Hindlimb muscle (tissue), 1 donor: ENCODE data around the gene NKPD1. TPM values are rescaled to one million over a fixed set of nuclear protein-coding genes. Genes with fewer than 3 reads are reported as not detected.

Experiments used
- DNase-seq: peaks from one replicate; pipeline ENCODE4 v3.0.0-alpha.2; 2013
- polyA plus RNA-seq: library from polyadenylated mRNA; unstranded; fragments of 120-200 nt; gene quantifications from one replicate; pipeline ENCODE4 v1.2.1, GENCODE V29; 2013; ENCODE audit not compliant: insufficient read length

The NKPD1 gene, protein sequence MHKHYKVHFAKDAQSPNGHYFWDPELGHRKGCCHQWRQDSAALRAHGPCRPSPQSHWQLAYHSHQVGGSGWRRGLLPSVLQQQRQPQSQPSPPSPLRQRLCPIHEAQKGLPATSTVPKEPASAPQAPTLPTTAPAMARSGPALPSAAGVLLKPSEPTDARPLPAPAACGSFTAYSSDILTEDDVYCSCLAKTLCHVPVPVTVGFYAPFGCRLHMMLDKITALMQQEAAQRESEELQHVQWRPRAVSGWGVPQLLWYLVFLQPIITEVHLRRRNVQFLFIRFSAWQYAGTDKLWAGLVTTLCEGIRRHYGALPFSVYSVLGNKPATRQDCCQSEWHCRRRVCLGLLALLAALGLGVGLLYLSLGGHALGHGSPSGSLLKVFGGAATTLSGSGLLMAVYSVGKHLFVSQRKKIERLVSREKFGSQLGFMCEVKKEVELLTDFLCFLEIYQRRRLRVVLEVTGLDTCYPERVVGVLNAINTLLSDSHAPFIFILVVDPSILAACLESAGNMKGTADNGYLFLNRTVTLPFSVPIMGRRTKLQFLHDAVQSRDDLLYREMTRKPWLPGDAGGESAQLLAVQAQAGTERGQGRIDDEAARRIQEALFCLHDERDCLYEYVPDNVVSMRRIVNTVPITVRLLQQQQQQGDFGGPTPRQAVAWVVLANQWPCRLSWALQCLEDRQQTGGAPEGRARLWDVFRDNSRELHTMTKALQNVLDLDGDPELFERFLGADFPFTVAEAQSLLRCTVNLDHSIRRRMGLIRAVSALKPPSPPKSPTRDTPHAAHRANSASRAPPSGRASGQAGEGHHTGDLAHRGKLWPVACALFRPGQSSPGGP
- 0.21 TPM for polyA plus RNA-seq

DNA sequence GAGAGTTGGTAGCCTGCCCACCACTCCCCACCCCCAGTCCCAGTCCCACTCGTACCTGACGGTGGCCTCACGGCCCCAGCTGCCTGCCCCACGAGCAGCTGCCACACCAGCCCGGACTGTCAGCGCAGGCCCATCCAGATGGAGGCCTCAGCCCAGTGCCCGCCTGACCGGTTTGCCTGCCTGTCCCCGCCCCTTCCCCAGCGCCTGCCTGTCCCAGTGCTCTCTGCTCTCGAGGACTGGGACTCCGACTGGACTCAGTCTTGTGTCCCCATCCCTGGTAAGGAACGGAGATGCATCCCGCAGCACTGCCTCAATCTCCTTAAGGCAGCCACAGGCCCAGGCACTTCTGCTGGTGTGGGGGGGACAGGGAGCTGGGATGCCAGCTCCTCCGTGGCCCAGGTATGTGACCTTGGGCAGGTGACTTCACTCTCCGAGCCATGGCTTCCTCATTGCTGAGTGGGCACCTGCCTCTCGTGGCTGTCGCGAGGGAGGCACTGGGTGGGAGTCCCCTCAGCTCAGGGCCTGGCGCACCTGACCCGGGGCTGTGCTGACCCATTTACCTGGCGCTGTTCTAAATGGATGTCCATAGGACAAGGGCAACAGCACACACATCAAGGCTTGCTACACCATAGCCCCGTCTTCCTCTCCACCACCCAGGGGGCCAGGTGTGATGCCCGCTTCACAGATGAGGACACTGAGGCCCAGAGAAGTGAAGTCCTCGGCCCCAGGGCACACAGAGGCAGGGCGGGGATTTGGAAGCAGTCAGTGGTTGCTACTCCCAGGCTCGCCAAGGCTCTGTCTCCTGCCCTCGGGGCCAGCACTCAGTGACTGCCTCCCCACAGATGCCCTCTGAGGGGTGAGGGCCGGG is at the start of gene NKPD1:
TSS of gene NKPD1 (minus strand) at position 113 of the 868 bp plus-strand sequence. CDS start 832 bp downstream, outside the sequence.
- DNase-seq = no peak

DNA sequence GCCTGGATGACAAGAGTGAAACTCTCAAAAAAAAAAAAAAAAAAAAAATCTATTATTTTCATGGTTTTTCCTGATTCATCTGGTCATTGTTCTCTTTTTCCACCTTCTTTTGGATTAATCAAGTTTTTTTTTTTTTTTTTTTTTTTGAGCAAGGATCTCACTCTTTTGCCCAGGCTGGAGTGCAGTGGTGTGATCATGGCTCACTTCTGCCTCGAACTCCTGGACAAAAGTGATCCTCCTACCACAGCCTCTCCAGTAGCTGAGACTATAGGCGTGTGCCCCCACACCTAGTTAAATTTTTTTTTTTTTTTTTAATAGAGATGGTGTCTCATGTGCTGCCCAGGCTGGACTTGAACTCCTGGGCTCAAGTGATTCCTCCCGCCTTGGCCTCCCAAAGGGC is 45.5 kb upstream of the NKPD1 start:
- DNase-seq = no peak

DNA sequence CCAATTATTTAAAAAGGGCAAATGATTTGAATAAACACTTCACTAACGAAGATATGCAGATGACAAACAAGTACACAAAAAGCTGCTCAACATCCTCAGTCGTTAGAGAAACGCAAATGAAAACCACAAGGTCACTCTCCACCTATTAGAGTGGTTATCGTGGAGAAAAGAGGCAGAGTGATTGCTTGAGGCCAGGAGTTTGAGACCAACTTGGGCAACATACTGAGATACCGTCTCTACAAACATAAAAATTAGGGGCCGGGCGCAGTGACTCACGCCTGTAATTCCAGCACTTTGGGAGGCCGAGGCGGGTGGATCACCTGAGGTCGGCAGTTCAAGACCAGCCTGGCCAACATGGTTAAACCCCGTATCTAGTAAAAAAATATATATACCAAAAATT is 45.0 kb upstream of the NKPD1 start:
- no peak for DNase-seq

DNA sequence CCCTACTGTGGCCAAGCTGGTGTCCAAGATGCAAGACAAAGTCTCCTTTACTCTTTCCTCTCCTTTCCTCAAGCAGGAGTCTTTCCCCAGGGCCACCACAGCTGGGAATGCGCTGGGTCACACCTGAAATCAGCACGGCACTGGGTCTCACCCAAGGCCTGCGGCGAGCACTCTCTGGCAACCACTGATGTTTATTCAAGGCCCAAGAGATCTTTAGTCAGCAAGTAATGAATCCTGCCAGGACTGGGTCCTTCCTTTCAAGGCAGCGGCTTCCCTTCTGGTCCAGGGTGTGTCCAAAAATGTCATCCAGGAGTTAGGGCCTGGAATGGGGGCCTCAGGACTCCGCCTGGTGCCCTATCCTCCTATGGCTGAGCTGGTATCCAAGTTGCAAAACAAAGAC is 41.9 kb upstream of the NKPD1 start:
- DNase-seq = no peak

DNA sequence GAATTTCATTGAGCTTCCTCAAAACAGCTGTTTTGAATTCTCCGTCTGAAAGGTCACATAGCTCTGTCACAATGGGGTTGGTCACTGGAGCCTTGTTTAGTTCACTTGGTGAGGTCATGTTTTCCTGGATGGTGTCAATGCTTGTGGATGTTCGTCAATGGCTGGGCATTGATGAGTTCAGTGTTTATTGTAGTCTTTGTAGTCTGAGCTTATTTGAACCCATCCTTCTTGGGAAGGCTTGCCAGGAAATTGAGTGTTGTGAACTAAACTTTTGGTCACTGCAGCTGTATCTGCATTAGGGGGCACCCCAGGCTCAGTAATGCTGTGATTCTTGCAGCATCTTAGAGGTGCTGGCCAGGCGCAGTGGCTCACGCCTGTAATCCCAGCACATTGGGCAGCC is 39.8 kb upstream of the NKPD1 start:
- no peak for DNase-seq

DNA sequence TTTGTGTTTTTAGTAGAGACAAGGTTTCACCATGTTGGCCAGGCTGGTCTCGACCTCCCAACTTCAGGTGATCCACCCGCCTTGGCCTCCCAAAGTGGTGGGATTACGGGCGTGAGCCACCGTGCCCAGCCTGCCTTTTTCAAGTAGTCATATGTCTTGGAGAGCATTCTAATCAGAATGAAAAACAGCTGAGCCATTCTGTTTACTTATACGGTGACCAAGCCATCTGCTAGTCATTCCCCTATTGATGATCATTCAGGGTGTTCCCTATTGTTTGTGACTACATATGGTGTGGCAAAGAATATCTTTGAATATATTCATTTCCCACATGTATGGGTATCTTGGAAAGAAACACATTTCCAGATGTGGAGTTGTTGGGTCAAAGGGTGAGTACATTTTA is 35.0 kb upstream of the NKPD1 start:
- DNase-seq = no peak

DNA sequence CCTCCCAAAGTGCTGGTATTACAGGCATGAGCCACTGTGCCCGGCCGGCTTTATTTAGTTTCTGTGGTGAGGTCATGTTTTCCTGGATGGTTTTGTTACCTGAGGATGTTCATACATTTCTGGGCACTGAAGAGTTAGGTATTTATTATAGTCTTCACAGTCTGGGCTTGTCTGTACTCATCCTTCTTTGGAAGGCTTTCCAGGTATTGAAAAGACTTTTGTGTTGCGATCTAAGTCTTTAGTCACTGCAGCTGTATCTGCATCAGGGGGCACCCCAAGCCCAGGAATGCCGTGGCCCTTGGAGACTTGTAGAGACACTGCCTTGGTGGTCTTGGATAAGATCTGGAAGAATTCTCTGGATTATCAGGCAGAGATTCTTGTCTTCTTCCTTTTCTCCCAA is 30.6 kb upstream of the NKPD1 start:
- no peak for DNase-seq

DNA sequence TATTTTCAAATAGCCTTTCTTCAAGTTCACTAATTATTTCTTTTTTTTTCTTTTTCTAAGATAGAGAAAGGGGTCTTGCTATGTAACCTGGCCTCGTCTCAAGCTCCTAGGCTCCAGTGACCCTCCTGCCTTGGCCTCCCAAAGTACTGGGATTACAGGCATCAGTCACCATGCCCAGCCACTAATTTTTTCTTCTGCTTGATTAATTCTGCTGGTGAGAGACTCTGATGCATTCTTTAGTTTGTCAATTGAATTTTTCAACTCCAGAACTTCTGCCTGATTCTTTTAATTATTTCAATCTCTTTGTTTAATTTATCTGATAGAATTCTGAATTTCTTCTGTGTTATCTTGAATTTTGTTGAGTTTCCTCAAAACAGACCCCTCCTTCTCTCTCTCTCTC is 29.2 kb upstream of the NKPD1 start:
- DNase-seq = no peak

DNA sequence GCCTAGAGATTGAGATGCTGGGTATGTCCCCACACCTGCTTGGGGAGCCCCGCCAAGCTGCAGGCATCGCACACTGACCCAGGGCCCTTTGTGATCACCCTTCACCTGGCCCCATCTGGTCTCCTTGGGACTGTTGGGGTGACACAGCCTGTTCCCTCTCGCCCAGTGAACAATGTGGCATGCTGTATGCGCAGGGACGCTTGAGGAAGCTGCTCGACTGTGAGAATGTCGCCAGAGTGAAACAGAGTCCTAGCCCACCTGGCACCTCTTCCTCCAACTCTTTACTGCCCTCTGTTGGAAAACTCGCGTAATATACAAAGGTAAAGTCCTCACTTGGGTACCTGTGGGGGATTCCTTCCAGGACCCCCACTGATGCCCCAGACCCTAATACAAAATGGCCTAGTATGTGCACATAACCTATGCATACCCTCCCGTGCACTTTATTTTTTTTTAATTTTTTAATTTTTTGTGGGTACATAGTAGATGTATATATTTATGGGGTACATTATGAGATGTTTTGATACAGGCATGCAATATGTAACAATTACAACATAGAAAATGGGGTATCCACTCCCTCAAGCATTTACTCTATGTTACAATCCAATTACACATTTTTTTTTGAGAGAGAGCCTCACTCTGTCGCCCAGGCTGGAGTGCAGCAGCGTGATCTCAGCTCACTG is 26.8 kb upstream of the NKPD1 start:
- DNase-seq = no peak

DNA sequence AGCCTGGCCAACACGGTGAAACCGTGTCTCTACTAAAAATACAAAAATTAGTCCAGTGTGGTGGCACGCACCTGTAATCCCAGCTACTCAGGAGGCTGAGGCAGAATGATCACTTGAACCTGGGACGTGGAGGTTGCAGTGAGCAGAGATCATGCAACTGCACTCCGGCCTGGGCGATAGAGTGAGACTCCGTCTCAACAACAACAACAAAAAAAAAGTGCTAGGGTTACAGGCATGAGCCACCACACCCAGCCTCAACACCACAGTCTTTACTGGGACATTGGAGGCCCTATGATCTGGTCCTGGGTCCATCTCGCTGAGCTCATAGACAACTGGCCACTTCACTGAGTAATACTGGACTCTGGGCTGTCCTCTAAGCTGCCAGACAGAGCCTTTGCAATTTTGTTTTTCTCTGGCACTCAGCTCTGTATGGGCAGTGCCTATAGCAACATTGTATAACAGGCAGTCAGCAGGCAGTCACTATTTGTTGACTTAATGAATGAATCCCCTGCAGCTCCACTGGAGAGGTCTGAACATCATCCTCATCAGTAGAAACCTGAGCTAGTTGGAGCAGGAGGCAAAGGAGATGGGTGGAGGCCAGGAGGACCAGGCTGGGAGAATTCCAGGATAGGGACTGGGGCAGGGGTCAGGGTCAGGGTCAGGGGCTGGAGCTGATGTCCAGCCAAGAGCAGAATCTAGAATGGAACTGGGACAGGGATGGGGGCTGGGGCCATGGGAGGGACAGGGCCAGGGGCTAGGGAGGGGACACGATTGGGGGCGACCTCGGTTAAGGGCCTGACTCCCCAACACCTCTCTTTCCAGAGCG is 25.9 kb upstream of the NKPD1 start:
- no peak for DNase-seq

DNA sequence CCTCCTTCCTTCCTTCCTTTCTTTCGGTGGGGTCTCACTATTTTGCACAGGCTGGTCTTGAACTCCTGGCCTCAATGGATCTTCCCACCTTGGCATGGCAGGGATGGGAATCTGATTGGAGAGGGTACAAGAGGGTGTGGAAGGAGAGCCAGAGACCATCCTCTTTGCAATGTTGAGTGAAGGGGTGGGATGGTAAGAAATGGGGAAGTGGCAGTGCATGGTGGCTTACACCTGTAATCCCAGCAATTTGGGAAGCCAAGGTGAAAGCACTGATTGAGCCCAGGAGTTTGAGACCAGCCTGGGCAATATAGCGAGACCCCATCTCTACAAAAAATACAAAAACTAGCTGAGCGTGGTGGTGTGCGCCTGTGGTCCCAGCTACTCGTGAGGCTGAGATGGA is 23.3 kb upstream of the NKPD1 start:
- DNase-seq = no peak

DNA sequence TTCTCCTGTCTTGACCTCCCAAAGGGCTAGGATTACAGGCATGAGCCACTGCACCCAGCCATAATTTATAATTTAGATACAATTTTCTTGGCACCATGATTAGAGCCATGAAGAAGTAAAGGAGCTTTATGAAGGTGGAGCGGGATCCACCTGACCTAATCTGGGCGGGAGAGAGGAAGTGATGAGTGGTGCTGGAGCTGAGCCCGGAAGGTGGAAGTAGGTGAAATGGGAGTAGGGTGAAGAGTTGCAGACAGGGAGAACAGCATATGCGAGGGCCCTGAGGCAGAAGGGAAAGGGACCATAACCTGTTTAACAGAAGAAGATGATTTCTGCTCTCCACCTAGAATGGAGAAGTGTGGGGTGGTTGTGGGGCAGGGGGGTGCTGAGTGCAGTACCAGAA is 22.0 kb upstream of the NKPD1 start:
- no peak for DNase-seq

DNA sequence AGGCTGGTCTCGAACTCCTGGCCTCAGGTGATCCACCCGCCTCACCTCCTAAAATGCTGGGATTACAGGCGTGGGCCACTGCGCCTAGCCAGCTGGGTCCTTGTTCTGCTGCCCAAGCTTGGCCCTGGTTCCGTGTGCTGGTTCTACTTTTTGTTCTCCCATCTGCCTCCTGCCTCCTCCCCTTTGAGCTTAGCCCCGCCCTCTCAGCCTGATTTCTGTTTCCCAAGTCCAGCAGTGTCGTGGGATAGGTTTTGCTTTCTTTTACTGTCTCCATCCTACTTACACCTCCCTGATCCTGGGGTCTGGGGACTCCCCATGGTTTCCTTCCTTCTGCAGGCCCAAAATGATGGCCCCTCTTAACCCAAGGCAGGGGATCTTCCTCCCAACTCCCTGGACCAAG is 20.2 kb upstream of the NKPD1 start:
- no peak for DNase-seq

DNA sequence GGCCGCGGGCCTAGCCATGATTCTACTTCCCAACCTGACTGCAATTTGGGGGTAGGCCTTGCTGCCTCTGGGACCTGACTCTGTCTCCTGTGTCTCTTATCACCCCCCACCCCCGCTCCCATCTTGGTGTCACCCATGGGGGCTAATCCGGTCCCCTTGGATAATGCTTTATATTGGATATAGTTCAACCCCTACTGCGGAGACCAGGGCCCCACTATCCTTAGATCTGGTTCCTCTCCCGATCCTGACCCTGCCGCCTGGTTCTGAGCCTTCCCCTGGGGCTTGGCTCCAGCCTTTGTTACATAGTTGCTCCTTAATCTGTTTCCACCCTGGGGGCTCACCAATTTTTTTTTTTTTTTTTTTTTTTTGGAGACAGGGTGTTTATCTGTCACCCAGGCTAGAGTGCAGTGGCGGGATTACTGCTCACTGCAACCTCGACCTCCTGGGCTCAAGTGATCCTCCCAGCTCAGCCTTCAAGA is 19.1 kb upstream of the NKPD1 start:
- no peak for DNase-seq

DNA sequence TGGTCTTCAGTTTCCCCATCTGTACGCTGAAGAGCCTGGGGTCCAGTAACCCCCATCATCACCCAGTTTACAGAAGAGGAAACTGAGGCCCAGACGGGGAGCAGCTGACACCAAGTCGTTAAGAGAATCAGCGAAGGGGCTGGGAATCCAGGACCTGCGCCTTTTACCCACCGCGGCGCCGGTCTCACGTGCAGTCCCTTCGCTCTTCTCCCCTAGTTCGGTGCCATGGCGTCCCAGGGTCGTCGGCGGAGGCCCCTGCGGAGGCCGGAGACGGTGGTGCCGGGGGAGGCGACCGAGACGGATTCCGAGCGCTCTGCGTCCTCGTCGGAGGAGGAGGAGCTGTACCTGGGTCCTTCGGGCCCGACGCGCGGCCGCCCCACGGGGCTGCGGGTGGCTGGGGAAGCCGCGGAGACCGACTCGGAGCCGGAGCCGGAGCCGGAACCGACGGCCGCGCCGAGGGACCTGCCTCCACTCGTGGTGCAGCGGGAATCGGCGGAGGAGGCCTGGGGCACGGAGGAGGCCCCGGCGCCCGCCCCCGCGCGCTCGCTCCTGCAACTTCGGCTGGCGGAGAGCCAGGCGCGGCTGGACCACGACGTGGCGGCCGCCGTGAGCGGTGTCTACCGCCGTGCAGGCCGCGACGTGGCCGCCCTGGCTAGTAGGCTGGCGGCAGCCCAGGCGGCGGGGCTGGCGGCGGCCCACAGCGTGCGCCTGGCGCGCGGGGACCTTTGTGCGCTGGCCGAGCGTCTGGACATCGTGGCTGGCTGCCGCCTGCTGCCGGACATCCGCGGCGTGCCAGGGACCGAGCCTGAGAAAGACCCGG is 18.5 kb upstream of the NKPD1 start:
- DNase-seq = no peak

DNA sequence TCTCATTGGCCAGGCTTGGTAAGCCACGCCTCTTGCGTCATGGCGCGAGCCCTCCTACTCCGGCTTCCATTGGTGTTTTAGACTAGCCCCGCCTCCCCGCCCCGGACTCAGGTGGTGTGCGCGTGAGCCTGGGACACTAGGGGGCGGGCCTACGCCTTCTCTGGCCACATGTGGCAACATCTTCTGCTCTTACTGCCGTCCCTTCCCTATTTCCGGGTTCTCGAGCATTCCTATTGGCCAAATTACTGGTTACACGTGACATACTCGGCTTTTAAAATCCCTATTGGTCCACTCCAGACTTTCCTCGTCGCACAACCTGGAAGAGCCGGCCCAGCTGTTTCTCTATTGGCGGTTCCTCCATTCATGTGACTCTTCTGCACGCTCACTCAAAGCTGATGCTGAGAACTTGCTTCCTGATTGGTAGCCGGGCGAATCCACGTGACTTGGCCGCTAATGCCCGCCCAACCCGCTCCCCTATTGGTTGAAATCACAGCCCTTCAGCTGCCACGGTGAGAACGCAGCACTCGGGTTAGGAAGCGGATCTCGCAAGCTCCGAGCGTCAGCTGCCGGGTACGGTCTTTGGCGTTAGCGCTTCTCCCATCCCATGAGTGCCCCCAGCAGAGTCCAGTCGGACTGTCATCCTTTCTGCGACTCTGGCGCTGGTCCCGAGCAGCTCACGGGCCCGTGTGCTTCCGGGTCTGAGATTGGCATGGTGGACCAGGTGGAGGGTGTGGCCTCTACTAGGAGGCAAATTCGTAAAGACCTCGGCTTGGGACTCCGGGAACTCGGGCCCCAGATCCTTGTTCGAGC is 17.7 kb upstream of the NKPD1 start, which contains the start of gene BLOC1S3:
TSS of gene BLOC1S3 (plus strand) at position 523 of the 810 bp plus-strand sequence. CDS start 513 bp downstream, outside the sequence.
- peak; percentile 100 for DNase-seq

DNA sequence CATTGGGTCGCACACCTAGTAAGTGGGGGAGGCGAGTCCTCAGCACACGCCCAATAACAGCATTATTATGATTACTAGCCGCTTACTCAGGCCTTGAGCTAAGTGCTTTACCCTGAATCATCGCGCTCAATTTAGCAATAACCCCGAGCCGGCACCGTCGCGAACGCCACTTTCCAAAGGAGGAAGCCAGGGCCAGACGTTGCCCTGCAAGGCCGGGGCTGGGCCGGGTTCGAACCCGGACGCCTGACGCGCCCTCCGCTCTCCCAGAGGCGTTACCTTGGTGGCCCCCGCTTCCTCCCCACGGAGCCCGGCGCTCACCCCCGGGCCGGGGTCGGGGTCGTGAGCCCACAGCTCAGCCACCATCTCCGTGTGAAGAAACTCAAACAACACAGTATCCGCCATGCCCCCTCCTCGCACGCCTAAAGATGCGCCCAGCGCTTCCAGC is 17.1 kb upstream of the NKPD1 start, which contains the start of gene TRAPPC6A:
TSS of gene TRAPPC6A (minus strand) at position 421 of the 445 bp plus-strand sequence. CDS start at position 402, 19 bp downstream.
- no peak for DNase-seq

DNA sequence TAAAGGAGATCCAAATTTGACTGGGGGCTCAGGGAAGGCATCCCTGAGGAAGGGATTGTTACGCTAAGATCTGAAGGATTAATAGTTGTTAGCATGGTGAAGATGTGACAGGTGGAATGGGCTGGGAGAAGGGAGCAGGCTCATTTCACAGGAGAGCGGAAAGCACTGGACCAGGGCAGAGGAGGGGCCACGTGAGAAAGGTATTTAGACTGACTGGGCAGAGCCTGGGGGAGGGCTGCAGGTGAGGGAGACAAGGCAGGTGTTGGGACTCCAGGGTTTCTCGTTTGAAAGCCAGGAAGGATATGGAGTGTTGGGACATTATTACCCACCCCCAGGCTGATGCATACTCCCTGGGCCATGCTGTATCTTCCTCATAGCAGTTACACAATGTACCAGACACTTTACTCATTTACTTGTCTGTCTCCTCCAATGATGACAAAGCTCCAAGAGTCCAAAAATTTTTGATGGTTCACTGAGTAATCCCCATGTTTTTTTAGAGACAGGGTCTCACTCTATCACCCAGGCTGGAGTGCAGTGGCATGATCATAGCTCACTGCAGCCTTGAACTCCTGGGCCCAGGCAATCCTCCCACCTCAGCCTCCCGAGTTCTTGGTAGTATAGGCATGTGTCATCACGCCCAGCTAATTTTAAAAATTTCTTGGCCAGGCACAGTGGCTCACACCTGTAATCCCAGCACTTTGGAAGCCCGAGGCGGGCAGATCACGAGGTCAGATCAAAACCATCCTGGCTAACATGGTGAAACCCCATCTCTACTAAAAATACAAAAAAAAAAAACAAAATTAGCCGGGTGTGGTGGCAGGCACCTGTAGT is 14.9 kb upstream of the NKPD1 start:
- DNase-seq = no peak
